ENCODE results near the gene RAMP1. TPM values are rescaled to one million over a fixed set of nuclear protein-coding genes. Genes with fewer than 3 reads are reported as not detected.

Gene RAMP1
- total RNA-seq, 1 experiment from 2014 or later, result 0.63 TPM

- Mint-ChIP-seq H3K9me3 (no peaks in the 10 kb centered on the region), H3K27me3 (ENCODE audit: low read depth) (peaks cover 4% of the 10 kb centered on the region), H3K4me3 (no peak overlapping the region), H3K4me1 (no peaks in the 10 kb centered on the region; a peak in 1 of 4 replicates), H3K36me3 (ENCODE audit: insufficient read depth in 1 of 3, low read depth in 3 of 3) (no peaks in the 10 kb centered on the region; a peak in 1 of 7 replicates), H3K27ac (peak overlapping the region in 1 of 3 experiments; percentile 72; a peak in 4 of 7 replicates)
- H4K5ac ChIP-seq (ENCODE audit: insufficient read length, low read depth, low read length), result no peak overlapping the region
- no peak overlapping the region for H2AFZ ChIP-seq (ENCODE audit: low read length)
- H2BK5ac ChIP-seq (ENCODE audit: insufficient read length, low read length), result no peak overlapping the region
- H3K9me3 ChIP-seq (ENCODE audit: control insufficient read depth, low read depth, low read length), result no peaks in the 10 kb centered on the region
- H3K4me2 ChIP-seq (ENCODE audit: insufficient read depth, insufficient read length, low read length), result no peak overlapping the region
- WGBS (ENCODE audit: extremely low coverage, insufficient read length, low lambda C conversion rate), result no CpG with 5 or more reads among the region's 23 CpGs
- H3K4ac ChIP-seq (ENCODE audit: low read depth, low read length), result no peak overlapping the region
- H2BK12ac ChIP-seq (ENCODE audit: insufficient read length, low read depth, low read length), result no peak overlapping the region
- H2BK20ac ChIP-seq (ENCODE audit: low read depth, low read length, poor library complexity, severe bottlenecking), result no peak overlapping the region
- no peaks in the 10 kb centered on the region for H3K79me1 ChIP-seq (ENCODE audit: insufficient read depth, low read depth, low read length, poor library complexity, severe bottlenecking)
- H3T11ph ChIP-seq (ENCODE audit: low read length), result no peak overlapping the region
- no peaks in the 10 kb centered on the region for H4K20me1 ChIP-seq (ENCODE audit: control insufficient read depth, insufficient read depth, insufficient read length)
- H4K91ac ChIP-seq (ENCODE audit: insufficient read length, low read depth, low read length), result no peak overlapping the region
- no peaks in the 10 kb centered on the region for H3K23me2 ChIP-seq (ENCODE audit: insufficient read length, low read depth, low read length, poor library complexity, severe bottlenecking)
- H3K23ac ChIP-seq (ENCODE audit: insufficient read length, low read depth, low read length), result no peak overlapping the region
- no peak overlapping the region for H3K9ac ChIP-seq (ENCODE audit: extremely low read depth, insufficient read length, low read length)
- no peak overlapping the region for H3K18ac ChIP-seq (ENCODE audit: insufficient read length, low read depth, low read length)
- no peak overlapping the region; the same call in 1 of the 2 replicates for H3K14ac ChIP-seq (ENCODE audit: insufficient read depth, low read length)
- H3K56ac ChIP-seq (ENCODE audit: insufficient read length, low read depth, low read length), result no peak overlapping the region
- no peak overlapping the region for H3K27ac ChIP-seq (ENCODE audit: insufficient read length, low read depth, low read length)
- H2AK5ac ChIP-seq (ENCODE audit: insufficient read length, low read length), result no peak overlapping the region
- H2BK15ac ChIP-seq (ENCODE audit: low read depth, low read length), result no peak overlapping the region
- DNase-seq, result no peak
- no peaks in the 10 kb centered on the region for H3K4me1 ChIP-seq (ENCODE audit: insufficient read depth, low read length)
- H3K79me2 ChIP-seq (ENCODE audit: insufficient read depth, low read length), result no peaks in the 10 kb centered on the region
- TF ChIP-seq CTCF (conservative IDR thresholded peaks at IDR 0.05), result no peak
- no peaks in the 10 kb centered on the region for H3K27me3 ChIP-seq (ENCODE audit: insufficient read depth, low read length)
- no peak overlapping the region for H2BK120ac ChIP-seq (ENCODE audit: low read depth, low read length, poor library complexity, severe bottlenecking)
- H4K8ac ChIP-seq (replicated peaks; ENCODE audit: insufficient read length, low read depth, low read length), result no peak overlapping the region
Measured at GRCh38 chr2:237870754-237871651, 11.6 kb downstream of the RAMP1 start.

All from H9 (cell line).